ENCODE results near the gene TEX10. TPM values are rescaled to one million over a fixed set of nuclear protein-coding genes. Genes with fewer than 3 reads are reported as not detected.

TEX10 gene
- total and polyA plus RNA-seq, 7 experiments from 2014 or later, result 11.0 to 24.6 (median 18.2) TPM

GRCh38 chr9:100285080-100285479 lies 67.7 kb downstream of the TEX10 start:
- ChIA-PET POLR2A (no interaction called here), CTCF (no interaction called here)
- ATAC-seq (no peak), DNase-seq (no peak)
- no peak overlapping the region for H3K27ac ChIP-seq (ENCODE audit: low read depth, low read length)
- H3K36me3 Mint-ChIP-seq, result peaks cover 47 to 84% (median 78%) of the 10 kb centered on the region in 5 donors
- H3K4me1 ChIP-seq (ENCODE audit: control insufficient read depth in 2 of 2, insufficient read depth in 2 of 2, low read length in 2 of 2), result no peaks in the 10 kb centered on the region
- peaks cover 0 to 7% (median 0%) of the 10 kb centered on the region in 3 experiments for H3K9me3 ChIP-seq (ENCODE audit: control insufficient read depth in 2 of 3, low read length in 3 of 3)
- H3K27ac Mint-ChIP-seq, result peak overlapping the region in 1 of 9 donors; percentile 26
- H3K4me3 ChIP-seq (ENCODE audit: low read length), result no peak overlapping the region
- no peaks in the 10 kb centered on the region for H3K4me1 Mint-ChIP-seq
- H3K36me3 ChIP-seq (ENCODE audit: control insufficient read depth in 2 of 3, insufficient read depth in 3 of 3, low read length in 3 of 3), result peaks cover 5 to 62% (median 5%) of the 10 kb centered on the region in 3 experiments
- no peaks in the 10 kb centered on the region for H3K27me3 Mint-ChIP-seq
- intact Hi-C loops (cut with micrococcal nuclease), result no loop called here
- H3K4me3 Mint-ChIP-seq, result no peak overlapping the region
- peaks cover 9 to 34% (median 18%) of the 10 kb centered on the region in 11 donors for H3K9me3 Mint-ChIP-seq
- H3K27me3 ChIP-seq (ENCODE audit: control insufficient read depth in 2 of 2, insufficient read depth in 2 of 2, low read length in 2 of 2), result no peaks in the 10 kb centered on the region

- H3K36me3 ChIP-seq (ENCODE audit: control insufficient read depth in 2 of 3, insufficient read depth in 3 of 3, low read length in 3 of 3), result peaks cover 5 to 54% (median 5%) of the 10 kb centered on the region in 3 experiments
- POLR2A ChIA-PET, result no interaction called here
- ATAC-seq (no peak), DNase-seq (no peak)
- H3K27ac ChIP-seq (ENCODE audit: low read depth, low read length), result no peak overlapping the region
- CTCF ChIA-PET, result no interaction called here
- H3K9me3 ChIP-seq (ENCODE audit: control insufficient read depth in 2 of 3, low read length in 3 of 3), result peaks cover 0 to 7% (median 0%) of the 10 kb centered on the region in 3 experiments
- H3K27me3 ChIP-seq (ENCODE audit: control insufficient read depth in 2 of 2, insufficient read depth in 2 of 2, low read length in 2 of 2), result no peaks in the 10 kb centered on the region
- Mint-ChIP-seq H3K36me3 (peaks cover 40 to 84% (median 76%) of the 10 kb centered on the region in 5 donors), H3K9me3 (peaks cover 9 to 31% (median 16%) of the 10 kb centered on the region in 11 donors), H3K27me3 (no peaks in the 10 kb centered on the region), H3K4me3 (no peak overlapping the region), H3K4me1 (no peaks in the 10 kb centered on the region), H3K27ac (no peak overlapping the region)
- intact Hi-C loops (cut with micrococcal nuclease), result no loop called here
- H3K4me1 ChIP-seq (ENCODE audit: control insufficient read depth in 2 of 2, insufficient read depth in 2 of 2, low read length in 2 of 2), result no peaks in the 10 kb centered on the region
- H3K4me3 ChIP-seq (ENCODE audit: low read length), result no peak overlapping the region
These were observed 68.5 kb downstream of the TEX10 start for GRCh38 chr9:100284247-100284646.

GRCh38 chr9:100282388-100282719 lies 70.4 kb downstream of the TEX10 start:
- Mint-ChIP-seq H3K36me3 (peaks cover 32 to 81% (median 70%) of the 10 kb centered on the region in 5 donors), H3K27me3 (no peaks in the 10 kb centered on the region), H3K9me3 (peaks cover 6 to 19% (median 11%) of the 10 kb centered on the region in 11 donors), H3K4me1 (no peaks in the 10 kb centered on the region), H3K4me3 (no peak overlapping the region), H3K27ac (no peak overlapping the region)
- Histone ChIP-seq H3K36me3 (ENCODE audit: control insufficient read depth in 2 of 3, insufficient read depth in 3 of 3, low read length in 3 of 3) (peaks cover 0 to 49% (median 5%) of the 10 kb centered on the region in 3 experiments), H3K27me3 (ENCODE audit: control insufficient read depth in 2 of 2, insufficient read depth in 2 of 2, low read length in 2 of 2) (no peaks in the 10 kb centered on the region), H3K4me3 (ENCODE audit: low read length) (no peak overlapping the region), H3K4me1 (ENCODE audit: control insufficient read depth in 2 of 2, insufficient read depth in 2 of 2, low read length in 2 of 2) (no peaks in the 10 kb centered on the region), H3K9me3 (ENCODE audit: control insufficient read depth in 2 of 3, low read length in 3 of 3) (peaks cover 0 to 7% (median 0%) of the 10 kb centered on the region in 3 experiments), H3K27ac (ENCODE audit: low read depth, low read length) (no peak overlapping the region)
- no peak for ATAC-seq
- no peak for DNase-seq
- CTCF ChIA-PET, result no interaction called here
- POLR2A ChIA-PET, result no interaction called here
- intact Hi-C loops (cut with micrococcal nuclease), result no loop called here

GRCh38 chr9:100281676-100282387 lies 70.9 kb downstream of the TEX10 start:
- Mint-ChIP-seq H3K9me3 (peaks cover 6 to 18% (median 11%) of the 10 kb centered on the region in 11 donors), H3K27ac (peak overlapping the region in 1 of 9 donors; percentile 44), H3K36me3 (peaks cover 29 to 81% (median 70%) of the 10 kb centered on the region in 5 donors), H3K4me1 (no peaks in the 10 kb centered on the region), H3K27me3 (no peaks in the 10 kb centered on the region), H3K4me3 (no peak overlapping the region)
- Histone ChIP-seq H3K27me3 (ENCODE audit: control insufficient read depth in 2 of 2, insufficient read depth in 2 of 2, low read length in 2 of 2) (no peaks in the 10 kb centered on the region), H3K4me1 (ENCODE audit: control insufficient read depth in 2 of 2, insufficient read depth in 2 of 2, low read length in 2 of 2) (no peaks in the 10 kb centered on the region), H3K9me3 (ENCODE audit: control insufficient read depth in 2 of 3, low read length in 3 of 3) (peaks cover 0 to 7% (median 0%) of the 10 kb centered on the region in 3 experiments), H3K4me3 (ENCODE audit: low read length) (no peak overlapping the region), H3K36me3 (ENCODE audit: control insufficient read depth in 2 of 3, insufficient read depth in 3 of 3, low read length in 3 of 3) (peaks cover 0 to 46% (median 5%) of the 10 kb centered on the region in 3 experiments), H3K27ac (ENCODE audit: low read depth, low read length) (no peak overlapping the region)
- intact Hi-C loops (cut with micrococcal nuclease), result no loop called here
- CTCF ChIA-PET, result no interaction called here
- DNase-seq (no peak), ATAC-seq (no peak)
- POLR2A ChIA-PET, result no interaction called here

- peaks cover 25 to 81% (median 72%) of the 10 kb centered on the region in 5 donors for H3K36me3 Mint-ChIP-seq
- POLR2A ChIA-PET, result no interaction called here
- H3K4me3 Mint-ChIP-seq, result no peak overlapping the region
- H3K4me3 ChIP-seq (ENCODE audit: low read length), result no peak overlapping the region
- peaks cover 6 to 16% (median 10%) of the 10 kb centered on the region in 11 donors for H3K9me3 Mint-ChIP-seq
- H3K27ac Mint-ChIP-seq, result no peak overlapping the region
- H3K4me1 ChIP-seq (ENCODE audit: control insufficient read depth in 2 of 2, insufficient read depth in 2 of 2, low read length in 2 of 2), result no peaks in the 10 kb centered on the region
- peaks cover 0 to 39% (median 5%) of the 10 kb centered on the region in 3 experiments for H3K36me3 ChIP-seq (ENCODE audit: control insufficient read depth in 2 of 3, insufficient read depth in 3 of 3, low read length in 3 of 3)
- CTCF ChIA-PET, result no interaction called here
- no peak for DNase-seq
- no peaks in the 10 kb centered on the region for H3K27me3 ChIP-seq (ENCODE audit: control insufficient read depth in 2 of 2, insufficient read depth in 2 of 2, low read length in 2 of 2)
- peaks cover 0 to 7% (median 0%) of the 10 kb centered on the region in 3 experiments for H3K9me3 ChIP-seq (ENCODE audit: control insufficient read depth in 2 of 3, low read length in 3 of 3)
- intact Hi-C loops (cut with micrococcal nuclease), result no loop called here
- no peaks in the 10 kb centered on the region for H3K27me3 Mint-ChIP-seq
- no peak for ATAC-seq
- no peak overlapping the region for H3K27ac ChIP-seq (ENCODE audit: low read depth, low read length)
- no peaks in the 10 kb centered on the region for H3K4me1 Mint-ChIP-seq
These were observed 71.7 kb downstream of the TEX10 start for GRCh38 chr9:100281066-100281465.

- Mint-ChIP-seq H3K4me3 (no peak overlapping the region), H3K4me1 (no peaks in the 10 kb centered on the region), H3K9me3 (peaks cover 0 to 5% (median 0%) of the 10 kb centered on the region in 11 donors), H3K36me3 (peaks cover 14 to 75% (median 62%) of the 10 kb centered on the region in 5 donors), H3K27me3 (no peaks in the 10 kb centered on the region), H3K27ac (no peak overlapping the region)
- Histone ChIP-seq H3K27ac (ENCODE audit: low read depth, low read length) (no peak overlapping the region), H3K9me3 (ENCODE audit: control insufficient read depth in 2 of 3, low read length in 3 of 3) (no peaks in the 10 kb centered on the region), H3K27me3 (ENCODE audit: control insufficient read depth in 2 of 2, insufficient read depth in 2 of 2, low read length in 2 of 2) (no peaks in the 10 kb centered on the region), H3K36me3 (ENCODE audit: control insufficient read depth in 2 of 3, insufficient read depth in 3 of 3, low read length in 3 of 3) (peaks cover 0 to 17% (median 0%) of the 10 kb centered on the region in 3 experiments), H3K4me1 (ENCODE audit: control insufficient read depth in 2 of 2, insufficient read depth in 2 of 2, low read length in 2 of 2) (no peaks in the 10 kb centered on the region), H3K4me3 (ENCODE audit: low read length) (no peak overlapping the region)
- no peak for DNase-seq
- intact Hi-C loops (cut with micrococcal nuclease), result no loop called here
- CTCF ChIA-PET, result no interaction called here
- ATAC-seq, result no peak
- POLR2A ChIA-PET, result no interaction called here
These were observed 75.4 kb downstream of the TEX10 start for GRCh38 chr9:100277166-100277979.

Measured in naive thymus-derived CD4-positive, alpha-beta T cell (primary cell).